ENCODE data around the gene CLSTN2. TPM values are rescaled to one million over a fixed set of nuclear protein-coding genes. Genes with fewer than 3 reads are reported as not detected.

Gene CLSTN2
- total RNA-seq, 1 experiment from 2014 or later = 0.68 TPM

- Mint-ChIP-seq H3K36me3 (ENCODE audit: insufficient read depth in 1 of 3, low read depth in 3 of 3) (no peaks in the 10 kb centered on the region; a peak in 1 of 7 replicates), H3K4me1 (no peaks in the 10 kb centered on the region; a peak in 1 of 4 replicates), H3K4me3 (no peak overlapping the region), H3K27me3 (ENCODE audit: low read depth) (peaks cover 4% of the 10 kb centered on the region; the same call in 1 of the 2 replicates), H3K9me3 (no peaks in the 10 kb centered on the region), H3K27ac (no peak overlapping the region)
- no peak overlapping the region for H2BK15ac ChIP-seq (ENCODE audit: low read depth, low read length)
- no peak overlapping the region for H2BK120ac ChIP-seq (ENCODE audit: low read depth, low read length, poor library complexity, severe bottlenecking)
- H3K23me2 ChIP-seq (ENCODE audit: insufficient read length, low read depth, low read length, poor library complexity, severe bottlenecking) = no peaks in the 10 kb centered on the region
- no peaks in the 10 kb centered on the region for H3K79me1 ChIP-seq (ENCODE audit: insufficient read depth, low read depth, low read length, poor library complexity, severe bottlenecking)
- H4K5ac ChIP-seq (ENCODE audit: insufficient read length, low read depth, low read length) = no peak overlapping the region
- H3K23ac ChIP-seq (ENCODE audit: insufficient read length, low read depth, low read length) = no peak overlapping the region
- no CpG with 5 or more reads among the region's 1 CpG for WGBS (ENCODE audit: extremely low coverage, insufficient read length, low lambda C conversion rate)
- H4K20me1 ChIP-seq (ENCODE audit: control insufficient read depth, insufficient read depth, insufficient read length) = no peaks in the 10 kb centered on the region
- no peaks in the 10 kb centered on the region for H3K79me2 ChIP-seq (ENCODE audit: insufficient read depth, low read length)
- no peaks in the 10 kb centered on the region for H3K4me1 ChIP-seq (ENCODE audit: insufficient read depth, low read length)
- no peak overlapping the region for H2BK5ac ChIP-seq (ENCODE audit: insufficient read length, low read length)
- TF ChIP-seq, protein P1, sequence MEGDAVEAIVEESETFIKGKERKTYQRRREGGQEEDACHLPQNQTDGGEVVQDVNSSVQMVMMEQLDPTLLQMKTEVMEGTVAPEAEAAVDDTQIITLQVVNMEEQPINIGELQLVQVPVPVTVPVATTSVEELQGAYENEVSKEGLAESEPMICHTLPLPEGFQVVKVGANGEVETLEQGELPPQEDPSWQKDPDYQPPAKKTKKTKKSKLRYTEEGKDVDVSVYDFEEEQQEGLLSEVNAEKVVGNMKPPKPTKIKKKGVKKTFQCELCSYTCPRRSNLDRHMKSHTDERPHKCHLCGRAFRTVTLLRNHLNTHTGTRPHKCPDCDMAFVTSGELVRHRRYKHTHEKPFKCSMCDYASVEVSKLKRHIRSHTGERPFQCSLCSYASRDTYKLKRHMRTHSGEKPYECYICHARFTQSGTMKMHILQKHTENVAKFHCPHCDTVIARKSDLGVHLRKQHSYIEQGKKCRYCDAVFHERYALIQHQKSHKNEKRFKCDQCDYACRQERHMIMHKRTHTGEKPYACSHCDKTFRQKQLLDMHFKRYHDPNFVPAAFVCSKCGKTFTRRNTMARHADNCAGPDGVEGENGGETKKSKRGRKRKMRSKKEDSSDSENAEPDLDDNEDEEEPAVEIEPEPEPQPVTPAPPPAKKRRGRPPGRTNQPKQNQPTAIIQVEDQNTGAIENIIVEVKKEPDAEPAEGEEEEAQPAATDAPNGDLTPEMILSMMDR (conservative IDR thresholded peaks at IDR 0.05) = no peak
- no peak overlapping the region for H3K9ac ChIP-seq (ENCODE audit: extremely low read depth, insufficient read length, low read length)
- no peak overlapping the region for H2AFZ ChIP-seq (ENCODE audit: low read length)
- no peak overlapping the region for H4K8ac ChIP-seq (replicated peaks; ENCODE audit: insufficient read length, low read depth, low read length)
- H3K14ac ChIP-seq (ENCODE audit: insufficient read depth, low read length) = no peak overlapping the region
- H3T11ph ChIP-seq (ENCODE audit: low read length) = no peak overlapping the region
- no peak for DNase-seq
- no peak overlapping the region for H3K27ac ChIP-seq (ENCODE audit: insufficient read length, low read depth, low read length)
- H3K18ac ChIP-seq (ENCODE audit: insufficient read length, low read depth, low read length) = no peak overlapping the region
- no peak overlapping the region for H3K4ac ChIP-seq (ENCODE audit: low read depth, low read length)
- no peak overlapping the region for H2AK5ac ChIP-seq (ENCODE audit: insufficient read length, low read length)
- no peaks in the 10 kb centered on the region for H3K27me3 ChIP-seq (ENCODE audit: insufficient read depth, low read length)
- H4K91ac ChIP-seq (ENCODE audit: insufficient read length, low read depth, low read length) = no peak overlapping the region
- no peaks in the 10 kb centered on the region for H3K9me3 ChIP-seq (ENCODE audit: control insufficient read depth, low read depth, low read length)
- H2BK12ac ChIP-seq (ENCODE audit: insufficient read length, low read depth, low read length) = no peak overlapping the region
- no peak overlapping the region for H2BK20ac ChIP-seq (ENCODE audit: low read depth, low read length, poor library complexity, severe bottlenecking)
- H3K56ac ChIP-seq (ENCODE audit: insufficient read length, low read depth, low read length) = no peak overlapping the region
- H3K4me2 ChIP-seq (ENCODE audit: insufficient read depth, insufficient read length, low read length) = no peak overlapping the region
Observed at GRCh38 chr3:140103166-140103565, 168.2 kb downstream of the CLSTN2 start.

Measured in H9 (cell line).